Activated gamma-delta T cell treated with Interleukin-2 at 50 U/mL for 16 hours (primary cell): ENCODE measurements around the gene POLR2J2.
"Not testable (repeated sequence)": the region's sequence is repeated elsewhere in the genome, so short reads cannot be mapped to it uniquely, and the experiment has no call there.

ENCODE experiments used
- DNase-seq: peaks from one replicate; pipeline ENCODE4 v3.0.0-alpha.2; 2020

Gene POLR2J2

DNA sequence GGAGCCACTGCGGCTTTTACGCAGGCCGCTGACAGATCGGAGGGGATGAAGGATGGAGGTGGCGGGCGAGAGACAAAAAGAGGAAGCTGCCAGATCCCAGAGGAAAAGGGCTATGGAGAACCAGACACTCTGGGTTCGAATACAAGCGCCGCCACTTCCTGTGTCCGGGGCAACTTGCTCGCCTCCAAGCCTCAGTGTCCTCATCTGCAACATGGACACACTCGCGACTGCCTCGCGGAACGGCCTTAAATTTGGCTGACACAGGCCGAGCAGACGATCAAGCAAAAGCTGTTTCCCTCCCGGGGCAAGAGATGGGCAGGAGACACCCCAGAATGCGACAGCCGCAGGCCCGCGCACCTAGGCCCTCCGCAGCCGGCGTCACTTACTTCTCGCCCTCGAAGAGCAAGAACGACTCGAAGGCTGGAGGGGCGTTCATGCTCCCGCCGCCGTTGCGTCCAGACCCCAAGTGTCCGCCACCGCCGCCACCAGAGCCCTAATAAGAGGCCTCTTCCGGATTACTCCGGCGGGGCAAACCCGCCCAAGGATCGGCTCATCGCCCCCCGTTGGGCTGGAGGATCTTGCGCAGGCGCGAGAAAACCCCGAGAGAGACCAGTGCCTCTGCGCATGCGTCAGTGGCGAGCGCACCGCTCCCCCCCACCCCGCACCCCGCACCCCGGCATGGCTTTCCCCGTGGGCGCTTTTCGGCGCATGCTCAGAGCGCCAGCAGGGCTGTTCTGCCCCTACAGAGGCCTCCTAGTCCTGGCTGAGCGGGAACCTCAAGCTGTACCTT is at the start of gene POLR2J2:
Gene POLR2J2 (minus strand): TSS at position 498 of the 790 bp plus-strand sequence. CDS start 62 bp downstream, at position 436.
- not testable (repeated sequence) for DNase-seq

DNA sequence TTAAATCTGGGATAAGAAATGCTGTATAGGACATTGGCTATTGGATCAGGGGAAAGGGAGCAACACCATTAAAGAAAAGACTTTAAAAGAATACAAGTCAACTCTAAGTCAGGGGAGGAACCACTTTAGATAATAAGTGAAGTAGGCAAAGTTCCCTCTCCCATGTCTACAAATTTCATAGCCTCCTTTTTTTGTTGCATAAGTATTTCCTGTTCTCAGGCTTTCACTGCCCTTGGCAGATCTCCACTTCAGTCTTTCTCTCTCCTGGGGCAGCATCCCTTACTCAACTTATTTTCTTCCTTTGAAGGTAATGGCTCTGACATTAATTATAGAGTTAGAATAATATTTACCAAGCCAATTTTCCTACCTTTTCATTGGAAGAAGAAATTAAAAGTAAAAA is 47.0 kb upstream of the POLR2J2 start:
- DNase-seq: not testable (repeated sequence)

DNA sequence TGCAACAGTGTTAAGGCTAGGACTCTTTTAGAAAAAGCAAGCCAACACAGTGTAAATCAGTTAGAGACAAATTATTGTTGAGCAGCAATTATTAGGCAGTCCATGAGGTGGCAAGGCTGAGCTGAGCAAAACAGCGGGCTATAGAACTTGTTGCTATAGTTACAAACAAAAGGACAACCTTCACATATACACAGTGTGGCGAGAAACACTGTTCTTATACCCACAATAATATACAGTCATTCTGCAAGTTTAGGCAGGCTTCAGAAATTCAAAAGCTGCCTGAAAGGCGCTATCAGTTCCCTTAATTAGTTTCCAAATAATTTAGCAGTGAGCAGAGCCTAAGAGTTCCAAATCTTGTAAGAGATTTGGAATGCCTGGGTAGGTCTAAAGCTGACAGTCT is 44.3 kb upstream of the POLR2J2 start:
- DNase-seq: not testable (repeated sequence)

DNA sequence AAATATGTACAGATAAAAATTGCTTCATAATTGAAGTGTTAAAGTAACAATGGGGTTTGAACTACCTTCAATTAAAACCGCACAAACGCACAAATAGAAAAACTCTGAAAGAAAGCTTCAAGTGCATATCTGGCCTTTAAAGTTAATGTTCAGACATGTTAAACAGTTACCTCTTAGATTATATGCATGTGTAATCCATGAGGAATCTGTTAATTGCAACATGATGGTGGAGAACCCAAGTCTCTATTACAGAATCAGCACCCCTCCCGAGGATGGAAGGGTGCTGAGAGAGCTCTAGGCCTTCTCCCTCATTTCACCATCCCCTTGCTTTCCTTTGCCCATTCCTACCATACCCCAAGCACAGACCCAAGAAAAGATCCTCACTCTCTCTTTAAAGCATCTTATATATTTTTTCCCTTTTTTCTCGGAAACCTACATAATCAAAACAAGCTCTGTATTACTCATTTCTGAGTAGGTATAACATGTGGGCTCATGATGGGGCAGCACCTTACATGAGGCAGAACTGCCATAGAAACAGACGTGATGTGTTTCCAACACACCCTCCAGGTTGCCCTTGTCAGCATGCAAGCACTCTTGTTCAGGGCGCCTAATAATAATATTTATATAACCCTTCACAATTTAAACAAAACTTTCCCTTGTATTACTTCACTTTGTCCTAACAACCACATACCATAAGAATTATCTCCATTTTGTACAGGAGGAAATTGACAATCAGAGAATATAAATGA is 43.5 kb upstream of the POLR2J2 start:
- DNase-seq: not testable (repeated sequence)

DNA sequence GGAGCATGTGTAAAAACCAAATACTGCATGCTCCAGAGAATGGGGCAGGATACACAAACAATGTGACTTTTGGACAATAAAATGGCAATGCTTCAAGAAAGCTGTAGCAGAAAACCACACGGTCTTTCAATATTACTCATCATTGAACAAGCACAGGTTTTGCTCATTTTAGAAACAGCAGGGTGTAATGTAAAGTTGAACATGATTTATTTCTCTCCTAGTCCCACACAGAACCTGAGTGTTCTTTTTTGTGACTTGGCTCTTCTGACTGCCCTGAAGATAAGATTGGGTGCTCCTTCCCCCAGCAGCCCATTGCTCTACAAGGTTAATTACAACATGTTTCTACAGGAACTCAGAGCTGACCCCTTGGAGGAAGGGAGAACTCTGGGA is 42.2 kb upstream of the POLR2J2 start:
- not testable (repeated sequence) for DNase-seq

DNA sequence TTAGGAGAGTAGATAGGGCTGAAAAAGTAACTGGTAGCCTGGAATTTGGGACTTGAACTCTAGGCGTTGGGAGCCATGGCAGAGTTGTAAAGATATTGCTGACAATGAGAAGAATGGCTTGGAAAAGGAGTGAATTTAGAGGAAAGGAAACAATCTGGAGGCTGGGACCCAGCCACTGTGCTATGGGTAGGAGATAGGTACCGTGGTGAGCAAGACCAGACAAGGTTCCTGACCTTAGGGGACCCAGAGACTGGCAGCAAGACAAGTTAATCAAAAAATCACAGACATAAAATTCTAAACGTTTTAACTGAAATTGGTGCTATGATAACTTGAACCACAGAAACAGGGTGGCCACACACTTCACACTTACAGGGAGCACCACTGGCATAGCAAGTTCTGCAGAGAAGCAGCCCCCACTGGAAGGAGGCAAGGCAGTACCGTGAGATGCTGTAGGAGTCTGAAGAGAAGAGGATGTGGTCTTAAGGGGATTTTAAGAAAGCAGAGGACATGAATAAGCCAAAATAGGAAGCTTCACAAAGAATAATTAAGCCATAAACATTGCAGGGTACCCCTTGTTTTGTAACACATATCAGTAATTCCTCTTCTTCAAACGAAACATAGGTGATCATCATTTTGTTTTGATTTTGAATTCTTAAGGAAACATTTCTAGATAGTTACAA is 41.7 kb upstream of the POLR2J2 start:
- DNase-seq: not testable (repeated sequence)

DNA sequence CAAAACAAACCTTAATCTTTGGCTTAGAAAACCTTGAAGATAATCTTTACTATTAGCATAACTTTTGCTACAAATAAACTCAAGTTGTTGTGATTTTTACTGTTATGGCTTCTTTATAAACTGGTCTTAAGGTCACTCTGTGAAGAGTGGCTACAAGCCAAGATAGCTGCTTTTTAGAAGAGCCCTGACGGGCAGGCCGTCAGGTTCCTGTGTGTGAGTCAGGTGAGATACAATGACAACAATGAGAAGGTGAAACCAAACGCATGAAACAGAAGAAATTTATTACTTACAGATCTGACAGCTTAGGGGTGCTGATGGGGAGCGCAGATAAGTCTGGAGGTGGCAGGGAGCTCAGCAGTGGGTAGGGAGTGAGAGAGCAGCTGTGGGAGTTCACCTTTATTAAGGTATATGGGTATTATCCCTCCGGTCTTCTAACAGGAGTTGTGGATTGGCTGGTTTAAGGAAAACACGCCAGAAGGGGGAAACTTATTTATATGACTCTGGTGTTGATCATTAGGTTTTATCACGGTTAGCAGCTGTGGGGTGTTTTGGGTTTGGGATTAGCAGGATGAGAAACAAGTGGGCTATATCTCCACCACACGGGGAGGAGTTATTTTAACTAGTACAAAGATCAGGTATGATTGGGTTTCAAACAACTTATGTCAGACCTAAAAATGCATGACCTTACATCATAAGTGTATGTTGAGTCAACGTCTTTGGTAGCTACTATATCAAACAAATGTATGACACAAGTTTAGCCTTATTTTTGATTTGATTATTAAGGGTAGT is 27.7 kb upstream of the POLR2J2 start:
- not testable (repeated sequence) for DNase-seq

DNA sequence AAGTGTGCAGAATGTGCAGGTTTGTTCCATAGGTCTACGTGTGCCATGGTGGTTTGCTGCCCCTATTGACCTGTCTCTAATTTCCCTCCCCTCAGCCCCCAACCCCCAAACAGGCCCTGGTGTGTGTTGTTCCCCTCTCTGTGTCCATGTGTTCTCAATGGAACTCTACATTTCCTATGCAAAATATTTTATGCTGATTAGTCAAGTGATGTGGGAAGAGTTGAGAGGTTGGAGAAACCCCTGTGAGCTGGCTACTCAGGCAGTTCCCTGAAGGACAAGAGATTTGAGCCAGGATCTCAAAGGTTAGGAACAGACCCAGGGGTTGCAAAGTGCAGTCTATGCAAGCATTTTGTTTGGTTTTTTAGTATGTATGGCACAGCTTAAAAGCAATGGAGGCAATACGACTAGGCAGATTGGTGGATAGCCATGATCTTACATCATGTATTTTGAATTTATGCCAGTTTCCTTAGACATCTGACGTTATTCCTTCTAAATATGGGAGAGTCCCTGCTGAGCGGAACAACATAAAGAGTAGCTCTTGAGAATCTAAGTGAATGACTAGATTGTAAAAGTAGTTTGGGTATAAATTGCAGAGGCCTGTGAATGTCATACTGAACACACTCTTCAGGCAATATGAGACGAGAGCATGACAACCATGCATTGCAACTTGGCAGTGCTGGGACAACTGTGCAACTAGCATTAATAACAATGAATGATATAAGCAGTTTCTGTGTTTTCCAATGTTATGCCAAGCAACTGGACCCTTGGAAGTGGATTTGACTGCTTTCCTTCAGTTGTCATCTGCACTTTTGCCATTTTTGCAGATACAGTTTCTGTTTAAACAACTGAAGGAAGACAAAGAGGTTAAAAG is 26.4 kb upstream of the POLR2J2 start:
- not testable (repeated sequence) for DNase-seq

DNA sequence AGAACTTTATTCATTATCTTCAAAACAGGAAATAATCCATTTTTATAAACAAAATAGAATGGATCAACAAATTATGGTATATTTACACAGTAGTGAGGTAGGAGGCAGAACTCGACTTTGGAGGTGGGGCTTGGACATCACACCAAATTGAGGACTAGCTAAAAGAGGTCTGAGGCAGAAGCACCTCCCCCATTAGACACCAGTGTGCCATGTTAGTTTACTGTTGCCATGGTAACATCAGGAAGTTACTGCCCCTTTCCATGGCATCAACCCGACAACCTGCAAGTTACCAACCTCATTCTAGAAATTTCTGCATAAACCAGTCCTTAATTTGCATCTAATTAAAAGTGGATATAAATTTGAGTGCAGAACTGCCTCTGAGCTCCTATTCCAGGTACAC is 24.5 kb upstream of the POLR2J2 start:
- not testable (repeated sequence) for DNase-seq

DNA sequence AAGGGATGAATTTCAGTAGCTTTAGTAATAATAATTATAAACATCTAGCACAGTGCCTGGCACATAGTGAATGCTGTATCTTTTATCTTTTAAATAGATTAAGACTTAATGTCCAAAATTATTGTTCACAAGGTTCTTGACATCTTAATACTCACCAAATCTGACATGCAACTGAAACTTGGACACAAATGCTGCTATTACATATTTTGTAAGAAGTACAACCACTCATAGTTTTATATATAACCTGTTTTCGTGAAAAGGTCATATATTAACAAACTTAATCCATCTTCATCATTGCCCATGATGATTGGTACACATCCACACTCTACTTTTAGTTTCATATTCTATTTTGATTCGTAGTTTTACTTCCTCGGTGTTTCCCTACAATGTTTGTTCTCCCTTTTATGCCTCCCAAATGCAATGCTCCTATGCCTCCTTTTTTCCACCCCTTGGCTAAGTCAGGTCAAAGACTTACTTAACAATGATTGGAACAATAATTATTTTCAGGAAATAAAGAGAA is 23.6 kb upstream of the POLR2J2 start:
- DNase-seq: not testable (repeated sequence)

DNA sequence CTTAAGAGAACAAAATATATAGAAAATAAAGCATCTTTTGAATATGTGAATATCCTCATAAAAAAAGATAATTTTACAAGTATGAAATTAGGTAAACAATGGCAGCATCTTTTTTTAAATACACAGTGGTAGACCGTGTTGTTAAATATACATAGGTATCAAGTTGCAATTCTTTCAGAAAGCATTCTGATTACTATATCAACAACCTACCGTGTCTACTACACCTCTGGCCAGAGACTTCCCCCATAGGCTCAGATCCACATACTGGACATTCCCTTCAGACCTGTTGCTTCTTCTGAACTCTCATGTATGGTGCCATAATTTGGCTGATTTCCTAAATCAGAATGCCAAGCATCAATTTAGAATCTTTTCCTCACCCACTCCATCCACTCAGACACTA is 22.5 kb upstream of the POLR2J2 start:
- DNase-seq: not testable (repeated sequence)

DNA sequence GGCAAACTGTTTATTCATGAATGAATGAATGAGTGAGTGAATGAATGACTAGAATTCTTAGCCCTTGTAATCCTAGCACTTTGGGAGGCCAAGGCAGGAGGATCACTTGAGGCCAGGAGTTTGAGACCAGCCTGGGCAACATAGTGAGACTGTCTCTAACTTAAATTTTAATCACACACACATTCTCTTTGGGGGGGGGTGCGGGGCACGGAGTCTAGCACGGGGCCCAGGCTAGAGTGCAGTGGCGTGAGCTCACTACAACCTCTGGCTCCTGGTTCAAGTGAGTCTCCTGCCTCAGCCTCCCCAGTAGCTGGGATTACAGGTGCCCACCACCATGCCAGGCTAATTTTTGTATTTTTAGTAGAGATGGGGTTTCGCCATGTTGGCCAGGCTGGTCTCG is 19.1 kb upstream of the POLR2J2 start:
- not testable (repeated sequence) for DNase-seq

DNA sequence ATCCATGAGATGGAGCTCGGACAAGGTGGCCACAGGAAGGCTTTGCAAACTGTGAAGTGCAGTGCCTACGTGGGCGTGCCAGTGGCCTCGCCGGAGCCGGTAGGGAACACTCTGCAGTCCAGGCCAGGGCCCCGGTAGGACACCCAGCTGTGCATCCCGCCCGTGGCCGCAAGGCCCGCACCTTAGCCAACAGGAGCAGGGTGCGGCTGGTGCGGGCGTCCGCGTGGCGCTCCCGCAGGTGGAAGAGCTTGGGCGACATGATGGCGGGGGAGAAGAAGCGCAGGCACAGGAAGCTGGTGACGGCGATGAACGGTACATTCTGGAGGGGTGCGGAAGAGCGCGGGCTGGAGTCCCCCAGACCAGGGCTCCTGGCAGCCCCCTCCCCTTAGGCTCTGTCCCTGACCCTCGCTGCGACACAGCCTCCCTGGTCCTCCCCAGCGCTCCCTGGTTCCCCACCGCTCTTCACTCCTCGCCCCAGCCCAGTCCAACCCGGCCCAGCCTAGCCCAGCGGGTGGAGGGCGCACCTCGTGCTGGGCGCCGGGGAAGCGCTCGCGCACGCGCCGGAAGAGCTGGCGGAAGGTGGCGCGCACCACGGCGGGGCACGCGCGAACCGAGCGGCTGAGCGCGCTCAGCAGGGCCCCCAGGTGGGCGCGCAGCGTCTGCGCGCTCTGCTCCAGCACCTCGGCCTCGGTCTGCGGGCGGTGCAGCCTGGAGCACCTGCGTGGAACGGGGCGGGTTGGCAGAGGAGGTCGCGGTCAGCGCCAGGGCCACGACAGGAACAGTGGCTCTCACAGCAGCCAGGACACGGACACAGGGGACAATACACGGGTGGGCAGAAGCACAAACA is 18.2 kb upstream of the POLR2J2 start:
- not testable (repeated sequence) for DNase-seq

DNA sequence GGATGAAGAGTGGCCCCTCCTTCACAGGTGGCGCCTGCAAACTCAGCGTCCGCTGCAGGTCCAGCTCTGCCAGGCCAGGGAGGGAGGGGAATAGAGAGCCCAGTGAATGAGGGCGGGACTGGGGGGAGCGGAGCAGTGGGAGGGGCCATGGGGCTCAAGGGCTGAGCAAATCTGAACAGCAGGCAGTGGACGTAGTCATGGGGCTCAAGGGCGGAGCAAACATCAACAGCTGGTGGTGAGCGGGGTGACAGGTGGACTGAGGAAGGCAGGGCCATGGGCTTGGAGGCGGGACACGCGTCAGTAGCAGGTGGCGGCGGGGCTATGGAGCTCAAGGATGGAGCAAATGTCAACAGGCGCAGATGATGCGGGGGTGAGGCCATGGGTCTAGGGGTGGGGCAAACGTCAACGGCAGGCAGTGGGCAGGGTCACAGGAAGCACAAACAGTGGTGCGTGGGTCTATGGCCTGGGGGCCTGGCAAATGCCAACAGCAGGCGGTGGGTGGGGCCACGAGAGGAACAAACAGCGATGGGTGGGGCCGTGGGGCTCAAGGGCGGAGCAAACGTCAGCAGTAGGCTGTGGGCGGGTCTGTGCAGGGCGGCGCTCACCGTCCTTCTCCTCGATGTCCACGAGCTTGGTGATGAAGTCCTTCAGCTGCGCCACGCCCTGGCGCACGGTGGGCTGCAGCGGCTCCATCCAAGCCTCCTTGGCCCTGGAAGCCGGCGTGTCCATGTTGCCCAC is 17.0 kb upstream of the POLR2J2 start:
- DNase-seq: not testable (repeated sequence)

DNA sequence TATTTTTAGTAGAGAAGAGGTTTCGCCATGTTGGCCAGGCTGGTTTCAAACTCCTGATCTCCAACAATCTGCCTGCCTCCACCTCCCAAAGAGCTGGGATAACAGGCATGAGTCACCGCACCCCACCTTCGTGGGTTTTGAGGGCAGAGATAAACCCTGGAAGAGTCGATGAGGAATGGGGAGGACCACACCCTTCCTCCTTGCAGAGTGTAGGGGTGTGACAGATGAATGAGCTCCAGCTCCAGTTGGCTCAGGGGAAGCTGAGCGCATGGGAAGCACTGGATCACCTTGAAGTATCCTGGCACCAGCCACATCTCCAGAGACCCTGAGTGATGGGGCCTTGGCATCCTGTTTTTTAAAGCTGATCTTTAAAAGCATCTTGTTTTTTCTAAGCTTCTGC is 11.1 kb upstream of the POLR2J2 start:
- DNase-seq: not testable (repeated sequence)

DNA sequence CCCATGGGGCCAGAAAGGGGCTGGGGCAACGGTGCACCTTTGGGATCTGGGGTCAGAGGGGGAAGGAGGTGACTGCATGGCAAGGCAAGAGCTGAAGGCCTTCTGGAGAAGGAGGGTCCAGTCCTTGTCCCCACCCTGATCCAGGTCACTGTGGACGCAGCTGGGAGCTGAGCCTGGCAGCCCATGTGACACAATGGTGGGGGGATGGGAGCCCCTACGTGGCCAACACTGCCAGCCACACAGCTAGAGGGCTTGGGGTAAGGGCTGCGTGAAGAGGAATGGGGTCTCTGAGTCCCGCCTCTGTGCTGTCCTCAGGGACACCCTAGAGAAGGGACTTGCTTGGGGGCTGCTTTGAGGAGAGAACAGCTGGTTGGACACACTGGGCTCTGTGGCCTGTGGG is 9.3 kb upstream of the POLR2J2 start:
- not testable (repeated sequence) for DNase-seq

DNA sequence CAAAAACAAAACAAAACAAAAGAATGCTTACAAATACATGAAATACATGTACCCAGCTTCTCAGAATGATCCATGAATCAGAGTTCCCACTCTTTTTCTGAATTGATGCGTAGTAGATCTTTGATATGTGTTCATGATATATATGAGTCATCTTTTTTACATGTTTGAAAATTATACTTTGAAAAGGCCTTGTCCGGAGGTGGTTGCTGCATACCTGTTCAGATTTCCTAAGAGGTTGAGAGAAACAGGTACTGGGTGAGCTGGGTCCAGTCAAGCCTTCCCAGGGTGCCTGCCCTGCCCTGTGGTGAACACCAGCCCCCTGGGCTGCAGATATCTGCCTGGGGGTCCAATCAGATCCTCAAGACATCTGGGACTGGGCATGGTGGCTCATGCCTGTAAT is 4.1 kb upstream of the POLR2J2 start:
- DNase-seq: not testable (repeated sequence)

DNA sequence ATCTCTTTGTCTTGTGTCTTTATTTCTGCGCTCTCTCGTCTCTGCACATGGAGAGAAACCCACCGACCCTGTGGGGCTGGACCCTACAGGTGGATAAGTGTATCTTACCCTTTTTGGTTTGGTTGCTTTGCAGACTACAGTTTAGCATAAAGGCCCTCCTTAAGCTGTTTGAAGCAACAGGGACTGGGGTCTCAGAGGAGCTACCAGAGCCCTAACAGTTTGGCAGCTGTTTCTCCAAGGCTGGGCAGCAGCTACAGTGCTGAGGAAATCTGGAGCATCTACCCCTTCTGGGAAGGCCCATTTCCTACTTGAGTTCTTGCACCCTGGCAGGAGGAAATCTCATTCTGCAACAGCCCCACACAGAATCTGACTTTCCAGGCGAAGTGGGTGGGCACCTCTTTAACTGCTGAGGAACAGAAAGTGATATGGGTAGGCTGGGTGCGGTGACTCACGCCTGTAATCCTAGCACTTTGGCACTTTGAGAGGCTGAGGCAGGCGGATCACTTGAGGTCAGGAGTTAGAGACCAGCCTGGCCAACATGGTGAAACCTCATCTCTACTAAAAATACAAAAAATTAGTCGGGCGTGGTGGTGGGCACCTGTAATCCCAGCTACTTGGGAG is 2.1 kb upstream of the POLR2J2 start:
- not testable (repeated sequence) for DNase-seq

DNA sequence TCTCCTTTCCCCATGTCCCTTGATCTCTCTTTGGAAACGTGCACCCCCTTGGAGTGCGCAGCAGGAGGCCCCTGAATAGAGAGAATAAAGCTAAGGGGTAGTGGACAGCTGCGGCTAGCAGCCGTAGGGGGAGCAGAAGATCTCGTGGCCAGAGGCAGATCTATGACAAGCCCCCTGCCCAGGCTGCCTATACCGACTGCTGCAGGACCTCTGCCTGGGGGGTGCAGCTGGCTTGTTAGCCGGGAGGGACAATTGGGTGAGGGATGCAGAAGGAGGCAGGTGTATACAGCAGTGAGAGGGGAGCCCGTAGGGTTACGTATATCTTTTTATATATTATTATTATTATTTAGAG is 469 bp upstream of the POLR2J2 start:
- not testable (repeated sequence) for DNase-seq
